ENCODE measurements around the gene TOPAZ1. TPM values are rescaled to one million over a fixed set of nuclear protein-coding genes. Genes with fewer than 3 reads are reported as not detected.

TOPAZ1 gene
- total RNA-seq, 4 donors from 2014 or later = not detected

DNA sequence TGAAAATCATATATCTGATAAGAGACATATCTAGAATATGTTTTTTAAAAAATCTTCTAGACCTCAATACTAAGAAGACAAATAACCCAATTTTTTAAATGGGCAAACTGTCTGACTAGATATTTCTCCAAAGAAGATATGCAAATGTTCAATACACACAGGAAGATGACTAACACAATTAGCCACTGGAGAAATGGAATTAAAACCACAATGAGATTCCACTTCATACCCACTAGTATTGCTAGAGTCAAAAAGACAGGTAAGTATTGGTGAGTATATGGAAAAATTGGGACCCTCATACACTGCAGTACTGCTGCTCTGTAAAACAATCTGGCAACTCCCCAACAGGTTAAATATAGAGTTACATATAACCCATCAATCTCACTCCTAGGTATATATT, 33.1 kb upstream of the TOPAZ1 start:
- no peaks in the 10 kb centered on the region for H3K36me3 ChIP-seq
- no peak overlapping the region for H3K27ac ChIP-seq
- H3K4me3 ChIP-seq = no peak overlapping the region
- TF ChIP-seq EP300 (IDR thresholded peaks at IDR 0.05) (no peak), POLR2AphosphoS5 (IDR thresholded peaks at IDR 0.05) (no peak), POLR2A (IDR thresholded peaks at IDR 0.05) (no peak)
- TF ChIP-seq, protein P1, sequence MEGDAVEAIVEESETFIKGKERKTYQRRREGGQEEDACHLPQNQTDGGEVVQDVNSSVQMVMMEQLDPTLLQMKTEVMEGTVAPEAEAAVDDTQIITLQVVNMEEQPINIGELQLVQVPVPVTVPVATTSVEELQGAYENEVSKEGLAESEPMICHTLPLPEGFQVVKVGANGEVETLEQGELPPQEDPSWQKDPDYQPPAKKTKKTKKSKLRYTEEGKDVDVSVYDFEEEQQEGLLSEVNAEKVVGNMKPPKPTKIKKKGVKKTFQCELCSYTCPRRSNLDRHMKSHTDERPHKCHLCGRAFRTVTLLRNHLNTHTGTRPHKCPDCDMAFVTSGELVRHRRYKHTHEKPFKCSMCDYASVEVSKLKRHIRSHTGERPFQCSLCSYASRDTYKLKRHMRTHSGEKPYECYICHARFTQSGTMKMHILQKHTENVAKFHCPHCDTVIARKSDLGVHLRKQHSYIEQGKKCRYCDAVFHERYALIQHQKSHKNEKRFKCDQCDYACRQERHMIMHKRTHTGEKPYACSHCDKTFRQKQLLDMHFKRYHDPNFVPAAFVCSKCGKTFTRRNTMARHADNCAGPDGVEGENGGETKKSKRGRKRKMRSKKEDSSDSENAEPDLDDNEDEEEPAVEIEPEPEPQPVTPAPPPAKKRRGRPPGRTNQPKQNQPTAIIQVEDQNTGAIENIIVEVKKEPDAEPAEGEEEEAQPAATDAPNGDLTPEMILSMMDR (IDR thresholded peaks at IDR 0.05) = no peak
- peaks cover 4% of the 10 kb centered on the region for H3K27me3 ChIP-seq
- H3K9me3 ChIP-seq = no peaks in the 10 kb centered on the region
- no peaks in the 10 kb centered on the region for H3K4me1 ChIP-seq
- no peak for DNase-seq (ENCODE audit: low spot score in 2 of 2)

DNA sequence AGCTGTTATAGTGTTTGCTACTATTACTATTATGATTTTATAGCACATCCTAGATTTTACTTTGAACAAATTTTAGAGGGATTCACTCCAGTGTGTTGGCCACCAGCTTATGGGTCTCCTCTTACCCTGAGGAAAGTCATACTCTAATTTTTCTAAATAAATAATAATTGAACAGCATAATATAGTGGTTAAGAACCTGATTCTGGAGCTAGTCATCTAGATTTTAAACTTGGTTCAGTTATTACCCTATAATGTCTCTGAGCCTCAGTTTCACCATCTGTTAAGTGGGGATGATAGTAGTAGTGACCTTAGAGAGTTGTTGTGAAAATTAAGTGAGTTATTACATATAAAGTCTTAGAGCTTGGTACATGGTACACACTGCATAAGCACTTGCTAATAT, 30.7 kb upstream of the TOPAZ1 start:
- Histone ChIP-seq H3K27ac (no peak overlapping the region), H3K27me3 (peaks cover 4% of the 10 kb centered on the region), H3K36me3 (no peaks in the 10 kb centered on the region), H3K9me3 (no peaks in the 10 kb centered on the region), H3K4me1 (no peaks in the 10 kb centered on the region), H3K4me3 (no peak overlapping the region)
- DNase-seq (ENCODE audit: low spot score in 2 of 2) = no peak
- TF ChIP-seq POLR2A (IDR thresholded peaks at IDR 0.05) = no peak
- TF ChIP-seq POLR2AphosphoS5 (IDR thresholded peaks at IDR 0.05) = no peak
- no peak for TF ChIP-seq EP300 (IDR thresholded peaks at IDR 0.05)
- TF ChIP-seq, protein P1 (IDR thresholded peaks at IDR 0.05) = no peak

DNA sequence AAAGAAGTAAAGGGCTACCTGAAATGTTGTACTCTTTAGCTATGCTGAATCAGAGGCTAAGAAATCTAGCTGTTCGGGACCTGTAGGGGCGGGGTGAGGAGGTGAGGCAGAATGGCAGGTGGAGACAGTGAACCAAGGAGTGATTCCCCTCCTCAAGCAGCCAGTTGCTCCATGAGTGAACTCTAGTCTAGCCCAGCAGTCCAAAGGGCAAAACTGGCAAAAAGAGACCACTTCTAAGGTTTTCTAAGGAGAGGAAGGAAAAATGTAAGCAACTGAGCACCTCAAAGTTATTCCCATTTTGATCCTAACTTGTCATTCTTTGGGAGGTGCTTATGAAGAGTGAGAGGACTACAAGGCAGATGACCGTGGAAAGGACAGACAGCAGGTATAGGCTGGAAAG, 19.3 kb upstream of the TOPAZ1 start:
- no peaks in the 10 kb centered on the region for H3K4me1 ChIP-seq
- no peak overlapping the region for H3K27ac ChIP-seq
- no peak for DNase-seq (ENCODE audit: low spot score in 2 of 2)
- no peak overlapping the region for H3K4me3 ChIP-seq
- H3K27me3 ChIP-seq = peaks cover 8% of the 10 kb centered on the region
- no peaks in the 10 kb centered on the region for H3K9me3 ChIP-seq
- H3K36me3 ChIP-seq = no peaks in the 10 kb centered on the region
- WGBS = 73% methylated on average over 3 of the region's 3 CpGs
- TF ChIP-seq EP300 (IDR thresholded peaks at IDR 0.05) (no peak), POLR2AphosphoS5 (IDR thresholded peaks at IDR 0.05) (no peak), POLR2A (IDR thresholded peaks at IDR 0.05) (no peak)
- TF ChIP-seq, protein P1 (IDR thresholded peaks at IDR 0.05) = no peak

DNA sequence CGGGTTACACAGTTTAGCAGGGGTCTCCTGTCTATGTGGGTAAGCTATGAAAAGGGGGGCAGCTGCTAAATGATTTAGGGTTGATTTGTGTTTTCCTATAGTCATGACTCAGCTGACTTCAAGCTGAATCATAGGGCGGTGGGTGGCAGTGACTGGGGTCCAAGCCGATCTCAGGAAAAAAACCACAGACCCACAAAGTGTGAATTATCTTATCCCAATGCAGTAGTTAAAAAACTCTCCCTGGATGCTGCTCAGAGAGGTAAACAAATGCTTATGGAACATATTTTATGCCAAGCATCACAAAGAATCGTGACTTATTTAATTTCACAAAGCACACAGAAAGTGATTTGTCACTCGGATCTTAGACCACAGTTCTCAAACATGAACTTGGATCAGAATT, 18.4 kb upstream of the TOPAZ1 start:
- H3K36me3 ChIP-seq = no peaks in the 10 kb centered on the region
- H3K4me1 ChIP-seq = no peaks in the 10 kb centered on the region
- H3K27me3 ChIP-seq = peaks cover 8% of the 10 kb centered on the region
- no peak overlapping the region for H3K27ac ChIP-seq
- TF ChIP-seq POLR2AphosphoS5 (IDR thresholded peaks at IDR 0.05) (no peak), EP300 (IDR thresholded peaks at IDR 0.05) (no peak), POLR2A (IDR thresholded peaks at IDR 0.05) (no peak)
- TF ChIP-seq, protein P1 (IDR thresholded peaks at IDR 0.05) = no peak
- 75% methylated on average over 5 of the region's 5 CpGs for WGBS
- no peaks in the 10 kb centered on the region for H3K9me3 ChIP-seq
- H3K4me3 ChIP-seq = no peak overlapping the region
- DNase-seq (ENCODE audit: low spot score in 2 of 2) = no peak

DNA sequence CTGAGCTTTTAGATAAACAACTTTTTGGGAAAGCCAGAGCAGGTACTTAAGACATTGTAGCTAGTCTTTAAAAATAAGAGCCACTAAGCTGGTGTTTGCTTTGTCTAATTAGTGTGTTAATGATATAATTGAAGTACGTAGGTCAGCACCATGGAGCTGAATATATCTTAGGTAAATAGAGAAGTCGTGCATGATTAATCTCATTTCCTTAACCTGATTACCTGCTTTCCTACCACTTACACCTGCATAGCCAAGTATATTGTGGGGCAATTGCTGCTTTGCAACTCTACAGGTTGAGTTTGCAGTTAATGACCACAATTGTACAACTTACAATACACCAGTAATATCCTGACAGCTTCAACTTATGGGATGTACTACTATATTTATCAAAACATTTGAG, 17.6 kb upstream of the TOPAZ1 start:
- Histone ChIP-seq H3K4me1 (no peaks in the 10 kb centered on the region), H3K4me3 (no peak overlapping the region), H3K27me3 (peaks cover 8% of the 10 kb centered on the region), H3K27ac (no peak overlapping the region), H3K36me3 (no peaks in the 10 kb centered on the region), H3K9me3 (no peaks in the 10 kb centered on the region)
- DNase-seq (ENCODE audit: low spot score in 2 of 2) = no peak
- no peak for TF ChIP-seq POLR2A (IDR thresholded peaks at IDR 0.05)
- no peak for TF ChIP-seq EP300 (IDR thresholded peaks at IDR 0.05)
- no peak for TF ChIP-seq POLR2AphosphoS5 (IDR thresholded peaks at IDR 0.05)
- TF ChIP-seq, protein P1 (IDR thresholded peaks at IDR 0.05) = no peak
- 86% methylated on average over 2 of the region's 2 CpGs for WGBS

Measured in suprapubic skin (tissue), 4 donors.